Tibial artery (tissue), 4 donors: Measurements from ENCODE around the gene CDK7.
"Not testable (repeated sequence)": the region's sequence is repeated elsewhere in the genome, so short reads cannot be mapped to it uniquely, and the experiment has no call there.

Source experiments
- DNase-seq, 2 donors: peaks; one replicate each; pipeline ENCODE4 v3.0.0-alpha.2; 2019
- H3K27ac ChIP-seq, 2 donors: fragments of 200-600 bp; sonication (generic) in 1 of 2; 1 replicate in 1 of 2; 2 replicates in 1 of 2; pipeline ENCODE4 v1.5.1; 2018 to 2019; ENCODE audit warnings: mild to moderate bottlenecking in 1 of 2
- H3K27me3 ChIP-seq, 2 donors: fragments of 200-600 bp; sonication (generic) in 1 of 2; one replicate each; pipeline versions ENCODE4 v1.5.1 to v1.6.0; 2016 to 2019
- H3K36me3 ChIP-seq, 3 donors: fragments of 200-600 bp; sonication (generic) in 2 of 3; one replicate each; pipeline ENCODE4 v1.5.1; 2016 to 2019; ENCODE audit warnings: mild to moderate bottlenecking in 2 of 3
- H3K4me1 ChIP-seq, 4 donors: fragments of 200-600 bp; sonication (generic) in 2 of 4; 1 replicate in 3 of 4; 2 replicates in 1 of 4; pipeline ENCODE4 v1.5.1; 2016 to 2019
- H3K4me3 ChIP-seq, 2 donors: fragments of 200-600 bp; sonication (generic) in 1 of 2; 1 replicate in 1 of 2; 2 replicates in 1 of 2; pipeline ENCODE4 v1.5.1; 2018 to 2019; ENCODE audit warnings: mild to moderate bottlenecking in 2 of 2
- H3K9me3 ChIP-seq, 3 donors: fragments of 200-600 bp; sonication (generic) in 1 of 3; one replicate each; pipeline ENCODE4 v1.5.1; 2016 to 2019
- CTCF ChIP-seq, 2 experiments: fragments of 200-600 bp in 1 of 2; fragments of 450-650 bp in 1 of 2; IDR thresholded peaks; one replicate each; pipeline ENCODE4 v1.5.1; 2017 to 2019; ENCODE audit warnings: antibody characterized with exemption in 2 of 2, mild to moderate bottlenecking in 1 of 2, moderate library complexity in 1 of 2
- intact Hi-C: fragments of 100-400 bp; cut with DNase I; formaldehyde crosslinking; loops from one replicate; pipeline ENCODE4 v1.15.0; 2023; ENCODE audit warnings: low total_unique reads

Gene CDK7

GRCh38 chr5:69252437-69252836 is 17.8 kb downstream of the CDK7 start:
- Histone ChIP-seq H3K4me3 (no peak overlapping the region), H3K36me3 (peaks cover 11 to 24% (median 11%) of the 10 kb centered on the region in 3 donors)
- intact Hi-C loops = no loop called here

GRCh38 chr5:69255940-69256339 is 21.3 kb downstream of the CDK7 start:
- H3K27me3 ChIP-seq, H3K9me3 ChIP-seq, H3K27ac ChIP-seq, intact Hi-C loops, H3K4me3 ChIP-seq, H3K4me1 ChIP-seq, DNase-seq: not testable (repeated sequence)
- H3K36me3 ChIP-seq = peaks cover 28 to 45% (median 41%) of the 10 kb centered on the region in 3 donors

More at GRCh38 chr5:69252437-69252836, 17.8 kb downstream of the CDK7 start:
- H3K27me3 ChIP-seq = no peaks in the 10 kb centered on the region
- no peak for TF ChIP-seq CTCF (IDR thresholded peaks at IDR 0.05)
- H3K9me3 ChIP-seq = no peaks in the 10 kb centered on the region
- no peak for DNase-seq
- no peak overlapping the region for H3K27ac ChIP-seq
- peaks cover 0 to 5% (median 0%) of the 10 kb centered on the region in 4 donors for H3K4me1 ChIP-seq

GRCh38 chr5:69257577-69257976 is 22.9 kb downstream of the CDK7 start:
- Histone ChIP-seq H3K27me3 (no peaks in the 10 kb centered on the region), H3K36me3 (peaks cover 44 to 60% (median 56%) of the 10 kb centered on the region in 3 donors), H3K4me1 (no peaks in the 10 kb centered on the region), H3K4me3 (no peak overlapping the region), H3K27ac (no peak overlapping the region), H3K9me3 (no peaks in the 10 kb centered on the region)
- intact Hi-C loops = no loop called here
- no peak for DNase-seq
- no peak for TF ChIP-seq CTCF (IDR thresholded peaks at IDR 0.05)

- TF ChIP-seq CTCF (IDR thresholded peaks at IDR 0.05) = no peak
- Histone ChIP-seq H3K4me3 (no peak overlapping the region), H3K36me3 (peaks cover 57 to 90% (median 80%) of the 10 kb centered on the region in 3 donors), H3K27ac (no peak overlapping the region), H3K27me3 (no peaks in the 10 kb centered on the region), H3K9me3 (no peaks in the 10 kb centered on the region), H3K4me1 (no peaks in the 10 kb centered on the region)
- no peak for DNase-seq
- intact Hi-C loops = no loop called here
Measured at GRCh38 chr5:69261034-69261433, 26.3 kb downstream of the CDK7 start.

- Histone ChIP-seq H3K27ac (no peak overlapping the region), H3K27me3 (no peaks in the 10 kb centered on the region), H3K4me1 (no peaks in the 10 kb centered on the region), H3K9me3 (no peaks in the 10 kb centered on the region), H3K4me3 (no peak overlapping the region), H3K36me3 (peaks cover 43 to 94% (median 54%) of the 10 kb centered on the region in 3 donors)
- intact Hi-C loops = no loop called here
- no peak for DNase-seq
- no peak for TF ChIP-seq CTCF (IDR thresholded peaks at IDR 0.05)
Measured at GRCh38 chr5:69265931-69266330, 31.2 kb downstream of the CDK7 start.

GRCh38 chr5:69268899-69269298 is 34.2 kb downstream of the CDK7 start:
- Histone ChIP-seq H3K27me3 (no peaks in the 10 kb centered on the region), H3K4me3 (no peak overlapping the region), H3K9me3 (no peaks in the 10 kb centered on the region), H3K4me1 (no peaks in the 10 kb centered on the region), H3K36me3 (peaks cover 26 to 66% (median 27%) of the 10 kb centered on the region in 3 donors), H3K27ac (no peak overlapping the region)
- TF ChIP-seq CTCF (IDR thresholded peaks at IDR 0.05) = no peak
- intact Hi-C loops = no loop called here
- no peak for DNase-seq
